NCI-H526 (cell line): ENCODE measurements around the gene ELFN1.

Source experiments
- DNase-seq, 2 experiments: peaks; one replicate each; lab custom pipeline; 2025; lab: John Stamatoyannopoulos, UW

The ELFN1 gene

DNA sequence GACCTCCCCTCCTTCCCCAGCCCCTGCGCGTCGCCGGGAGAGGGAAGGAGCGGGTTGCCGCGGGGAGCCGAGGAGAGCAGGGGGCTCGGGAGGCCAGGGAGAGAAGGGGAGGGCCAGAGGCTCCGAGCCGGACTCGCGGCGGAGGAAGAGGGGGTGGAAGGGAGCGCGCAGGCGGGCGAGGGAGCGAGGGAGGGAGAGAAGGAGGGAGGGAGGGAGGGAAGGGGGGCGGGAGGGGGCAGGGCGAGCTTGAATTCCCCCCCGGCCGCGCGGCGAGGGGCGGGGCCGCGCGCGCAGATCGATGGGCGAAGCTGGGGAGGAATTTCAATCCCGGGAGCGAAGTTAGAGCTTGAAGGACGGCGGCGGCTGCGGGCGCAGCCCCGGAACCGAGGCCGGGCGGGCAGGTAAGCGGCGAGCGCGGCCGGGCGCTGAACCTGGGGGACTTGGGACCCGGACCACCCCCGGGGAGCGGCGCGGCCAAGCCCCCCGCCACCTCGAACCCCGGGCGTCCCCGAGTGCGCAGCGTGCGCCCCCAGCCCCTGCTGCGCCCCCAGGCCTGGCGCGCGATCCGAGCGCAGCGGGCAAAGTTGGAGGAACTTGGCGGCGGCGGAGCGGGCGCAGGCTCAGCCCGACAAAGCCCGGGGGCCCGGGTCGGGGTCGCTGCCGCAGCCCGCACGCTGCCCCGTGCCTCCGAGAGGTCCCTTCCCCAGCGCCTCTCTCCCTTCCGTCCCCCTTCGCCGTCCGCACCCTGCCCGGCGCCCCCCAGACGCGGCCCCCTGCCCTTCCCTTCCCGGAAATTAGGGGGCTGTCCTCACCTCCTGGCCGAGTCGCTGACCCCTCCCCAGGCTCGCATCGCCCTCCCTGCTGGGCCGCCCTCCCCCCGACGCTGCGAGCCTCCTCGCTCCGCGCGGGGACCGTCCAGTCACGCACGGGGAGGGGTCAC is at the start of gene ELFN1:
Gene ELFN1 (plus strand): TSS at position 324 of the 940 bp plus-strand sequence. CDS start 74,320 bp downstream, outside the sequence.
- peak in 1 of 2 experiments; percentile 39 for DNase-seq

DNA sequence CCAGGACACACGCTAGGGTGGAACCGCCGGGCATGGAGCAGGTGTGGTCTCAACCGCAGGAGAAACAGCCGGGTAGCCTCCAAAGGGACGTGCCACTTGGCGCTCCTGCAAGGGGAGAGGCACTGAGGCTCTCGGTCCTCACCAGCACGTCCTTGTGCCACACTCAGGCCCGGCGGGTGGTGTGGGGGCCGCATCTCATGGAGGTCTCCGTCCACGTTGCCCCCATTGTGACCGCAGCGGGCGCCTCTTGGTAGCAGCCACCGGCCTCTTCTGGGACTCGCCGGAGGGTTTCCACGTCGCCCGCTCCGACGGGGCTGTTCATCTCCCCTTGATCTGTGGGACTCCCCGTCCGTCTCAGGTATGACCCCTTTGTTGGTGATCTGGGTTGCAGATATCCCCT is 49.2 kb upstream of the ELFN1 start:
- DNase-seq = peak; percentile 25 to 53

DNA sequence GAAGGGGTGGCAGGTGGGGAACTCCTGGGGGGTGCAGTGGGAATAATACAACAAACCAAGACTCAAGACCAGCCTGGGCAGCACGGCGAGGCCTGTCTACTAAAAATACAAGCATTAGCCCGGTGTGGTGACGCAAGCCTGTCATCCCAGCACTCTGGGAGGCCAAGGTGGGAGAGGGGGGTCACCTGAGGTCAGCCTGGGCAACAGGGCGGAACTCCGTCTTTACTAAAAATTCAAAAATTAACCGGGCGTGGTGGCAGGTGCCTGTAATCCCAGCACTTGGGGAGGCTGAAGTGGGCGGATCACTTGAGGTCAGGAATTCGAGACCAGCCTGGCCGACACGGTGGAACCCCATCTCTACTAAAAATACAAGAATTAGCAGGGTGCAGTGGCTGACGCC is 48.4 kb upstream of the ELFN1 start:
- DNase-seq = no peak

- DNase-seq = no peak
These were observed 47.6 kb upstream of the ELFN1 start for GRCh38 chr7:1622441-1622840.

DNA sequence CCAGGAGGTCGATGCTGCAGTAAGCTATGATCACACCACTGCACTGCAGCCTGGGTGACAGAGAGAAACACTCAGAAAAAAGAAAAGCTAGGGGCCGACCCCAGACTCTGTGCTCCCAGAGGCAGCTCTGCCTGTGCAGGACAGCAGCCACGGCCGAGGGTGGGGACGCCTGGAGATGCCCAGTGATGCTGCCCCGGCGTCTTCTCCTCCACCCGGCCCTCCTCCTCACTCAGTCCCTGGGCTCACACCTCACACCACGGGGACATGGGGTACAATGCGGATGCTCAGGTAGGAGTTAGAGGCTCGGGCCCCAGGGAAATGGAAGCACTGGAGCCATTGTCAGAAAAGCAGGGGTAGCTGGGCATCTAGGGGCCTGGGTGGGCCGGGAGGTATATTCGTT is 46.3 kb upstream of the ELFN1 start:
- no peak for DNase-seq

- DNase-seq = no peak
These were observed 44.8 kb upstream of the ELFN1 start for GRCh38 chr7:1624999-1625927.

DNA sequence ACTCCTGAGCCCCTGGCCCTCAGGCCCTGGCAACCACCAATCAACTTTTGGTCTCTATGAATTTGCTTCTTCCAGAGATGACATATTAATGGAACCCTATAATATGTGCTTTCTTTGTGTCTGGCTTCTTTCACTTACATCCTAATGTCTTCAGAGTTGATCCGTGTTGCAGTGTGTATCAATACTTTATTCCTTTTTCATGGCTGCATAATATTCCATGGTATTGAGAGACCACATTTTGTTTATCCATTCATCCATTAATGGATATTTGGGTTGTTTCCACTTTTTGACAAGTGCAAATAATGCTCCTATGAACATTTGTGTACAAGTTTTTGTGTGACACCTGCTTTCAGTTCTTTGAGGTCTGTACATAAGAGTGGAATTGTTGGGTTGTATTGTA is 43.3 kb upstream of the ELFN1 start:
- no peak for DNase-seq

- no peak for DNase-seq
These were observed 39.3 kb upstream of the ELFN1 start for GRCh38 chr7:1630700-1631336.

DNA sequence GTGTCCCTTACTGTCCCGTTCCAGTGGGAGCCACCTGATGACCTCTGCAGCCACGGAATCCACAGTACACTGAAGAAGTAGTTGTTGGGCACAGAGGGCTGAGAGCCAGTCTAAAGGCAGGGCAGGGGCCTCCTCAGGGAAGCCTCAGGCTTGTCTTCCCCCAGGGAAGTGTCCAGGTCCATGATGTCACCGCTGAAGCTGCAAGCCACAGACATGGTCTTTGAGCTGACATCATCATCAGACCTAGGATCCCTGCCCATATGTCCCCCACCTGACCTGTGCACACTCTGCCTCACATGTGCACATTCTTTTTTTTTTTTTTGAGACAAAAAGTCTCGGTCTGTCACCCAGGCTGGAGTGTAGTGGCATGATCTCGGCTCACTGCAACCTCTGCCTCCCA is 38.4 kb upstream of the ELFN1 start:
- DNase-seq = no peak

- DNase-seq = no peak
These were observed 37.6 kb upstream of the ELFN1 start for GRCh38 chr7:1632506-1632905.

- no peak for DNase-seq
These were observed 36.9 kb upstream of the ELFN1 start for GRCh38 chr7:1632916-1633785.

GRCh38 chr7:1635401-1635800 is 34.7 kb upstream of the ELFN1 start:
- DNase-seq = no peak

- DNase-seq = no peak
These were observed 32.9 kb upstream of the ELFN1 start for GRCh38 chr7:1637155-1637554.

GRCh38 chr7:1638215-1638661 is 31.8 kb upstream of the ELFN1 start:
- DNase-seq = peak in 1 of 2 experiments; percentile 33

GRCh38 chr7:1639071-1639470 is 31.0 kb upstream of the ELFN1 start:
- DNase-seq = no peak

- DNase-seq = no peak
These were observed 30.4 kb upstream of the ELFN1 start for GRCh38 chr7:1639532-1640175.

- DNase-seq = peak in 1 of 2 experiments; percentile 55
These were observed 29.5 kb upstream of the ELFN1 start for GRCh38 chr7:1640376-1641172.

- DNase-seq = no peak
These were observed 28.9 kb upstream of the ELFN1 start for GRCh38 chr7:1641173-1641572.

DNA sequence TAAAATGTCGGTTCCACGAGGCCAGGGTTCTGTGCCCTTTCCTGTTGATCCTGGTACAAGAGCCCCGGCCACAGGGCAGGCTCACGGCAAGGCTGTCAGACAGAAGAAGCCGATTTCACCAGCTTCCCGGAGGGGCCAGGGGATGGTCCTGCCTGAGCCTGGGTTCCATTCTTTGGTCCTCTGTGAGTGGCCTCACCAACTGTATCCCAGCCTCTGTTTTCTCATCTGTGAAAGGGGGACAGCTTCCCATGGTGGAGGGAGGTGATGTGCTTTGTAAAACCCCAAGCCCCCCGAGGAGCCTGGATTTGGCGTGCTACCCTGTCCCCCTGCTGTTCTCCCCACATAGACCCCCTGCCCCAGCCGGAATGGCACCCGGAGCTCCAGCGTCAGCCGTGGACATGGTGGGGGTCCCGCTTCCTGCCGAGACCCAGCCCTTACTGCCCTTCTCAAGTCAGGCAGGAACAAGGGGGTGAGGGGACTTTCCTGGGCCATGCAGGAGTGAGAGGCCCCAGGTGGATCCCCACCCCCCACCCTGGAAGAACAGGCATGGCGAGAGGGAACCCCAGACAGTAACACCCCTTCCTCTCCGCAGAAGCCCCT is 28.3 kb upstream of the ELFN1 start:
- no peak for DNase-seq
